IMR-90 (cell line): ENCODE results near the gene DOCK1.

Source experiments
- BHLHE40 ChIP-seq: fragments of 150-350 bp; IDR thresholded peaks from 2 replicates; pipeline ENCODE4 v1.6.1; 2016; ENCODE audit warnings: mild to moderate bottlenecking, low read depth, low read length
- CEBPB ChIP-seq: IDR thresholded peaks from 2 replicates; pipeline ENCODE4 v1.6.1; 2012; ENCODE audit warnings: low read depth, low read length, improper control_type of control experiment
- CHD1 ChIP-seq: IDR thresholded peaks from 2 replicates; pipeline ENCODE4 v1.6.1; 2012; ENCODE audit warnings: low read depth, low read length, improper control_type of control experiment
- FOS ChIP-seq: fragments of 150-350 bp; IDR thresholded peaks from 2 replicates; pipeline ENCODE4 v1.6.1; 2016; ENCODE audit warnings: low read depth, low read length
- MAFK ChIP-seq: IDR thresholded peaks from 2 replicates; pipeline ENCODE4 v1.6.1; 2012; ENCODE audit warnings: low read depth, low read length, improper control_type of control experiment
- MAZ ChIP-seq: IDR thresholded peaks from 2 replicates; pipeline ENCODE4 v1.6.1; 2012; ENCODE audit warnings: low read depth, mild to moderate bottlenecking, low read length, improper control_type of control experiment, moderate library complexity, borderline replicate concordance
- NFE2L2 ChIP-seq: fragments of 150-350 bp; IDR thresholded peaks from 2 replicates; pipeline ENCODE4 v1.6.1; 2016; ENCODE audit warnings: low read depth, mild to moderate bottlenecking, low read length
- POLR2A ChIP-seq: IDR thresholded peaks from 2 replicates; pipeline ENCODE4 v1.6.1; 2012; ENCODE audit warnings: mild to moderate bottlenecking, low read depth, low read length
- RAD21 ChIP-seq: IDR thresholded peaks from 2 replicates; pipeline ENCODE4 v1.6.1; 2012; ENCODE audit warnings: low read length, improper control_type of control experiment
- RCOR1 ChIP-seq: IDR thresholded peaks from 2 replicates; pipeline ENCODE4 v1.6.1; 2012; ENCODE audit warnings: mild to moderate bottlenecking, low read length, improper control_type of control experiment; ENCODE audit not compliant: insufficient replicate concordance
- SMC3 ChIP-seq: fragments of 150-350 bp; IDR thresholded peaks from 2 replicates; pipeline ENCODE4 v1.6.1; 2016; ENCODE audit warnings: low read depth, mild to moderate bottlenecking, antibody characterized with exemption, low read length, moderate library complexity
- TF ChIP-seq, protein P1 (sequence below): conservative IDR thresholded peaks from 2 replicates; pipeline ENCODE4 v1.5.1; 2012; ENCODE audit warnings: mild to moderate bottlenecking, low read depth, low read length, improper control_type of control experiment
- TF ChIP-seq, protein P2 (sequence below): fragments of 150-350 bp; IDR thresholded peaks from 2 replicates; pipeline ENCODE4 v1.6.1; 2016; ENCODE audit warnings: low read depth, mild to moderate bottlenecking, low read length, moderate library complexity, borderline replicate concordance
- TF ChIP-seq, protein P3 (sequence below): fragments of 150-350 bp; IDR thresholded peaks from 2 replicates; pipeline ENCODE4 v1.6.1; 2017; ENCODE audit warnings: mild to moderate bottlenecking, antibody characterized with exemption, low read length, low read depth

DNA sequence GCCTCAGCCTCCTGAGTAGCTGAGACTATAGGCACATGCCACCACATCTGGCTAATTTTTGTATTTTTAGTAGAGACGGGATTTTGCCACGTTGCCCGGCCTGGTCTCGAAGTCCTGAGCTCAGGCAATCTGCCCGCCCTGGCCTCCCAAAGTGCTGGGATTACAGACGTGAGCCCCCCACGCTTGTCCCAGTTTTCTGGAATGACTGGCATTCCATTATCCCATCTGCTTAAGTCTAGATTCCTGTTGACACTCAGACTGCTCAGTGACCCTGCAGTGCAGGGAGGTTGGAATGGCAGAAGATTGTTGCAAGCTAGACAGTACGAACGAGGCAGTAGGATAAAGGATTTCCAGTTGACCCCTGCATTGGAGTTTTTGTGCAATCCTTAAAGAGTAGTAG lies 508.8 kb downstream of the DOCK1 start:
- TF ChIP-seq, protein P1, sequence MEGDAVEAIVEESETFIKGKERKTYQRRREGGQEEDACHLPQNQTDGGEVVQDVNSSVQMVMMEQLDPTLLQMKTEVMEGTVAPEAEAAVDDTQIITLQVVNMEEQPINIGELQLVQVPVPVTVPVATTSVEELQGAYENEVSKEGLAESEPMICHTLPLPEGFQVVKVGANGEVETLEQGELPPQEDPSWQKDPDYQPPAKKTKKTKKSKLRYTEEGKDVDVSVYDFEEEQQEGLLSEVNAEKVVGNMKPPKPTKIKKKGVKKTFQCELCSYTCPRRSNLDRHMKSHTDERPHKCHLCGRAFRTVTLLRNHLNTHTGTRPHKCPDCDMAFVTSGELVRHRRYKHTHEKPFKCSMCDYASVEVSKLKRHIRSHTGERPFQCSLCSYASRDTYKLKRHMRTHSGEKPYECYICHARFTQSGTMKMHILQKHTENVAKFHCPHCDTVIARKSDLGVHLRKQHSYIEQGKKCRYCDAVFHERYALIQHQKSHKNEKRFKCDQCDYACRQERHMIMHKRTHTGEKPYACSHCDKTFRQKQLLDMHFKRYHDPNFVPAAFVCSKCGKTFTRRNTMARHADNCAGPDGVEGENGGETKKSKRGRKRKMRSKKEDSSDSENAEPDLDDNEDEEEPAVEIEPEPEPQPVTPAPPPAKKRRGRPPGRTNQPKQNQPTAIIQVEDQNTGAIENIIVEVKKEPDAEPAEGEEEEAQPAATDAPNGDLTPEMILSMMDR, result no peak
- TF ChIP-seq MAFK (no peak), CEBPB (no peak), MAZ (no peak), NFE2L2 (no peak), POLR2A (no peak), RCOR1 (no peak), FOS (no peak), SMC3 (no peak), RAD21 (no peak), BHLHE40 (no peak), CHD1 (no peak)
- TF ChIP-seq, protein P2, sequence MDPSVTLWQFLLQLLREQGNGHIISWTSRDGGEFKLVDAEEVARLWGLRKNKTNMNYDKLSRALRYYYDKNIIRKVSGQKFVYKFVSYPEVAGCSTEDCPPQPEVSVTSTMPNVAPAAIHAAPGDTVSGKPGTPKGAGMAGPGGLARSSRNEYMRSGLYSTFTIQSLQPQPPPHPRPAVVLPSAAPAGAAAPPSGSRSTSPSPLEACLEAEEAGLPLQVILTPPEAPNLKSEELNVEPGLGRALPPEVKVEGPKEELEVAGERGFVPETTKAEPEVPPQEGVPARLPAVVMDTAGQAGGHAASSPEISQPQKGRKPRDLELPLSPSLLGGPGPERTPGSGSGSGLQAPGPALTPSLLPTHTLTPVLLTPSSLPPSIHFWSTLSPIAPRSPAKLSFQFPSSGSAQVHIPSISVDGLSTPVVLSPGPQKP, result no peak
- TF ChIP-seq, protein P3, sequence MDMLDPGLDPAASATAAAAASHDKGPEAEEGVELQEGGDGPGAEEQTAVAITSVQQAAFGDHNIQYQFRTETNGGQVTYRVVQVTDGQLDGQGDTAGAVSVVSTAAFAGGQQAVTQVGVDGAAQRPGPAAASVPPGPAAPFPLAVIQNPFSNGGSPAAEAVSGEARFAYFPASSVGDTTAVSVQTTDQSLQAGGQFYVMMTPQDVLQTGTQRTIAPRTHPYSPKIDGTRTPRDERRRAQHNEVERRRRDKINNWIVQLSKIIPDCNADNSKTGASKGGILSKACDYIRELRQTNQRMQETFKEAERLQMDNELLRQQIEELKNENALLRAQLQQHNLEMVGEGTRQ, result no peak
